HG02840 (cell line): ENCODE measurements around the gene RAD1.

ENCODE experiments used
- ATAC-seq: cut with Tn5 transposase; IDR thresholded peaks from one replicate; pipeline ENCODE4 v1.9.1; 2021; ENCODE audit warnings: mild to moderate bottlenecking, moderate library complexity, moderate number of reproducible peaks; ENCODE audit not compliant: unreplicated experiment, low FRiP score

Gene RAD1

GRCh38 chr5:34867660-34868059, 47.6 kb downstream of the RAD1 start:
- no peak for ATAC-seq

- ATAC-seq, result no peak
Measured at GRCh38 chr5:34866989-34867471, 48.3 kb downstream of the RAD1 start.

GRCh38 chr5:34865091-34865490, 50.2 kb downstream of the RAD1 start:
- ATAC-seq, result no peak

- ATAC-seq, result no peak
Measured at GRCh38 chr5:34863946-34864345, 51.4 kb downstream of the RAD1 start.

- ATAC-seq, result no peak
Measured at GRCh38 chr5:34859253-34859652, 56.1 kb downstream of the RAD1 start.

GRCh38 chr5:34858790-34859189, 56.5 kb downstream of the RAD1 start:
- no peak for ATAC-seq

- ATAC-seq, result no peak
Measured at GRCh38 chr5:34857894-34858293, 57.4 kb downstream of the RAD1 start.

- ATAC-seq, result no peak
Measured at GRCh38 chr5:34857161-34857560, 58.1 kb downstream of the RAD1 start.
